Measurements from ENCODE around the gene TRIM9.

GRCh38 chr14:51096870-51097269 lies 2.0 kb upstream of the TRIM9 start:
- TF ChIP-seq CTCF (conservative IDR thresholded peaks at IDR 0.05; ENCODE audit: low read depth in 2 of 2): no peak
- no peak for TF ChIP-seq EZH2 (IDR thresholded peaks at IDR 0.05; ENCODE audit: low read depth, unreplicated experiment)
- TF ChIP-seq REST (IDR thresholded peaks at IDR 0.05; ENCODE audit: unreplicated experiment): no peak
- no peak for TF ChIP-seq CREB1 (CRISPR knock-in tag; IDR thresholded peaks at IDR 0.05; ENCODE audit: low read depth)
- TF ChIP-seq EZH2phosphoT487 (IDR thresholded peaks at IDR 0.05; ENCODE audit: unreplicated experiment): no peak
- no peak for TF ChIP-seq POLR2AphosphoS5 (IDR thresholded peaks at IDR 0.05; ENCODE audit: low read depth)
